Gastrocnemius medialis (tissue), 4 donors: ENCODE results near the gene NEK6. TPM values are rescaled to one million over a fixed set of nuclear protein-coding genes. Genes with fewer than 3 reads are reported as not detected.

Experiments used
- ATAC-seq, 2 donors: fragments of 150-250 bp; one replicate each; pipeline ENCODE4 v1.9.1; 2016
- DNase-seq, 2 donors: peaks; one replicate each; pipeline ENCODE4 v3.0.0-alpha.2; 2019
- H3K27ac ChIP-seq, 4 donors: fragments of 200-600 bp; sonication (generic); 1 replicate in 1 of 4; 2 replicates in 3 of 4; pipeline ENCODE4 v1.5.1; 2016 to 2018; ENCODE audit warnings: mild to moderate bottlenecking in 2 of 4, moderate library complexity in 1 of 4
- H3K27me3 ChIP-seq, 3 donors: fragments of 200-600 bp; sonication (generic) in 2 of 3; 1 replicate in 1 of 3; 2 replicates in 2 of 3; pipeline versions ENCODE4 v1.5.1 to v1.6.0; 2016 to 2019; ENCODE audit warnings: mild to moderate bottlenecking in 1 of 3, moderate library complexity in 1 of 3
- H3K36me3 ChIP-seq, 2 donors: fragments of 200-600 bp; sonication (generic) in 1 of 2; one replicate each; pipeline ENCODE4 v1.5.1; 2017 to 2018
- H3K4me1 ChIP-seq, 2 donors: fragments of 200-600 bp; sonication (generic) in 1 of 2; one replicate each; pipeline ENCODE4 v1.5.1; 2016 to 2017; ENCODE audit warnings: mild to moderate bottlenecking in 2 of 2
- H3K4me3 ChIP-seq, 4 donors: fragments of 200-600 bp; sonication (generic) in 3 of 4; 1 replicate in 1 of 4; 2 replicates in 3 of 4; pipeline ENCODE4 v1.5.1; 2016 to 2019; ENCODE audit warnings: mild to moderate bottlenecking in 2 of 4
- H3K9me3 ChIP-seq, 3 donors: fragments of 200-600 bp; sonication (generic) in 2 of 3; 1 replicate in 1 of 3; 2 replicates in 2 of 3; pipeline ENCODE4 v1.5.1; 2016 to 2019
- CTCF ChIP-seq, 5 experiments: fragments of 450-650 bp in 3 of 5; fragments of 200-600 bp in 2 of 5; sonication (generic) in 2 of 5; IDR thresholded peaks in 4 of 5; conservative IDR thresholded peaks in 1 of 5; 1 replicate in 4 of 5; 2 replicates in 1 of 5; pipeline ENCODE4 v1.5.1; 2016 to 2019; ENCODE audit warnings: antibody characterized with exemption in 5 of 5, mild to moderate bottlenecking in 3 of 5, moderate library complexity in 3 of 5
- POLR2A ChIP-seq, 2 donors: fragments of 450-650 bp; IDR thresholded peaks; one replicate each; pipeline ENCODE4 v1.6.1; 2017; ENCODE audit warnings: antibody characterized with exemption in 2 of 2, mild to moderate bottlenecking in 2 of 2, moderate library complexity in 2 of 2
- in situ Hi-C, 4 donors: fragments of 200-750 bp; cut with MboI; loops; one replicate each; pipeline versions ENCODE4 v1.15.0 to v1.8.0; 2017; ENCODE audit warnings: low sequenced_read_pairs in 4 of 4
- intact Hi-C: fragments of 100-400 bp; cut with DNase I; formaldehyde crosslinking; loops from one replicate; pipeline ENCODE4 v1.15.1; 2023; ENCODE audit warnings: low total_unique reads
- total RNA-seq, 4 donors: library from RNA; depleted of rRNA; stranded (reverse); fragments of >200 nt; gene quantifications; one replicate each; pipeline versions ENCODE4 v1.1.0 to v1.2.3, GENCODE V29; 2016

Gene NEK6
- total RNA-seq, 4 donors from 2014 or later, result 2.3 to 10.1 (median 3.5) TPM

DNA sequence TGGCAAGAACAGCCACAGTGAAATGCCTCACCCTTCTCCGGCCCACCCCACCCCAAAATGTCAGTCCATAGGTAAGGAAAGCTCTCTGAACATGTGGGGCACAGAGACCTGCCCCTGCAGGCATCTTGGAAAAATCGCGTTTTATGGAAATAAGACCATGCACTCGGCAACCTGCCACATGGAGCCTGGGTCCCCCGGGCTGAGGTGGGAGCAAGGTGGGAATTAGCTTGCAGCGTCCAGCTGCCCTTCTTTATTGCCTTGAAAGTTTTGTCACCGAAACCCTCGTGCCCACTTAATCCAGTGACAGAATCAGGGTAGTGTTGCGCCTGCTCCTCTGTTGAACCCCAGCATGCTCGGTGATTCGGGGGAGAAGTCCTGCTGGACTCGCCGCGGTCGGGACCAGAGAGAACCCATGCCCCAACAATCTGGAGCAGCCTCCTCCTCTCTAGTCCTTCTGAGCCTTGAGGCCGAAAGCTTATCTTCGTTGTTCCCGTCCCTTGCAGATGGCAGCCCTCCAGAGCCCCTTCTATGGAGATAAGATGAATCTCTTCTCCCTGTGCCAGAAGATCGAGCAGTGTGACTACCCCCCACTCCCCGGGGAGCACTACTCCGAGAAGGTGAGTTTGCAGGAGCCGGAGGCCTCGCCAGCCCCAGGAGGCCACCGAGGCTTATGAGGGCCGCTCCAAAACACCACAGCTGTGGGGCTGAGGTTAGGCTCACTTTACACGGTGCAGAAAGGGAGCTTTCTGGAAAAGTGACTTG lies 89.6 kb downstream of the NEK6 start:
- H3K9me3 ChIP-seq, result no peaks in the 10 kb centered on the region
- H3K4me3 ChIP-seq, result no peak overlapping the region
- peaks cover 0 to 40% of the 10 kb centered on the region in 2 donors for H3K36me3 ChIP-seq
- H3K4me1 ChIP-seq, result peaks cover 11 to 14% of the 10 kb centered on the region in 2 donors
- DNase-seq, result no peak
- in situ Hi-C loops, result no loop called here
- intact Hi-C loops, result no loop called here
- TF ChIP-seq CTCF (IDR thresholded peaks at IDR 0.05 in 4 of 5, conservative IDR thresholded peaks at IDR 0.05 in 1 of 5) (no peak), POLR2A (IDR thresholded peaks at IDR 0.05) (no peak)
- ATAC-seq, result no peak
- H3K27ac ChIP-seq, result no peak overlapping the region
- H3K27me3 ChIP-seq, result no peaks in the 10 kb centered on the region

DNA sequence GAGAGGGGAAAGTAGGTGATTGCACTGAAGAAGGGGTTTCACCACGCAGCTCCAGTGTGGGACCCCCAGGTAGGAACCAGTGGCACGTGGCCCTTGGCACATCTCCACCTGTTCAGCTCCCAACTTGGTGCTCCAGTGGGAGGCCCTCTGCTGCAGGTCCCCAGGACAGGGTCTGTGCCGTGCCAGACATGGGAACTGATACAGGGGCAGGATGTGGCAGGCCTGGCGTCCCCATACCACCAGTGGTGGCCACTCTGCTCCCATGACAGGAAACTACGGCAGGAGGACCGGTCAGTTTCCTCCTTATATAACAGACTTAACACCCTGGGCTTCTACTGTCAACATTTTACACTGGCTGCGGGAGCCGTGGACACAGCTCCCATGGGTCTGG lies 90.2 kb downstream of the NEK6 start:
- Histone ChIP-seq H3K9me3 (no peaks in the 10 kb centered on the region), H3K4me1 (peaks cover 6 to 8% of the 10 kb centered on the region in 2 donors), H3K36me3 (peaks cover 0 to 45% of the 10 kb centered on the region in 2 donors), H3K27me3 (no peaks in the 10 kb centered on the region), H3K27ac (no peak overlapping the region), H3K4me3 (no peak overlapping the region)
- intact Hi-C loops, result no loop called here
- in situ Hi-C loops, result no loop called here
- TF ChIP-seq CTCF (IDR thresholded peaks at IDR 0.05 in 4 of 5, conservative IDR thresholded peaks at IDR 0.05 in 1 of 5), result no peak
- TF ChIP-seq POLR2A (IDR thresholded peaks at IDR 0.05), result no peak
- ATAC-seq, result no peak
- no peak for DNase-seq

DNA sequence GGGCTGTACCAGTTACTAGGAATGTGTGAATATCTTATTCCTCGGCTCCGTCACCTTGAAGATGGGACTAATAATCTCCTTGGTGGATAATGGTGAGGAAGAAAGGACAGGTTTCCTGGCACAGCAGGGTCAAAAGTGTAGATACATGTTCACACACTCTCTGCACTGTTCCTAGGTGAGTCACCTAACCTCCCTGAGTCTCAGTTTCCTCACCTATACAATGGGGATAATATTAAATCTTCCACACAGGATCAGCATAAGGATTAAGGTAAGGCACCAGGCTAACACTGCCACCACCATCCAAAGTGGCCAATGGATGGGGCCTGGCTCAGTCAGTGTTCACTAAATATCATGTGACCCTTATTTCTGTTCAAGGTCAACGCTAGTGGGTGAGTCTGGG lies 90.6 kb downstream of the NEK6 start:
- Histone ChIP-seq H3K4me3 (no peak overlapping the region), H3K4me1 (peaks cover 4% of the 10 kb centered on the region in 2 donors), H3K27me3 (no peaks in the 10 kb centered on the region), H3K36me3 (peaks cover 0 to 49% of the 10 kb centered on the region in 2 donors), H3K9me3 (no peaks in the 10 kb centered on the region), H3K27ac (no peak overlapping the region)
- TF ChIP-seq CTCF (IDR thresholded peaks at IDR 0.05 in 4 of 5, conservative IDR thresholded peaks at IDR 0.05 in 1 of 5) (no peak), POLR2A (IDR thresholded peaks at IDR 0.05) (no peak)
- intact Hi-C loops, result no loop called here
- in situ Hi-C loops, result no loop called here
- ATAC-seq (no peak), DNase-seq (no peak)

DNA sequence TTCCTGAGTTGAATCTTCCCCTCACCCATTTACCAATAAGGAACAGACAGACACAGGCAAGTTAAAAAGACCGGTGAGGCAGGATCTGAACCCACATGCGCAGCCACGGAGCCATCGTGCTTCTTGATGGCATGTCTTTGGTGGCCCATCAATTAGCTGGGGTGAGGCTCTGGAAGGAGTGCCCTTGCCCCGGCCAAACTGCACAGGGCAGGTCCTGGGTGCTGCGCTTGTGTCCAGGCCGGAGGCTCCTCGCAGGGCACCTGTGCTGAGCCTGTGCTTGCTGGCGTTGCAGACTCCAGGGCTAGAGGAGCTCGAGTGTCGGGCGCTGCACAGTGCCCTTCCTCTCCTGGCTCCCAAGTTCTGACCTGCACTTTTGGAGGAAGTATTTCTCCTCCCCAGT lies 91.1 kb downstream of the NEK6 start:
- Histone ChIP-seq H3K4me3 (no peak overlapping the region), H3K36me3 (peaks cover 0 to 53% of the 10 kb centered on the region in 2 donors), H3K27ac (no peak overlapping the region), H3K27me3 (no peaks in the 10 kb centered on the region), H3K4me1 (no peaks in the 10 kb centered on the region), H3K9me3 (no peaks in the 10 kb centered on the region)
- in situ Hi-C loops (no loop called here), intact Hi-C loops (no loop called here)
- no peak for ATAC-seq
- DNase-seq, result no peak
- TF ChIP-seq CTCF (IDR thresholded peaks at IDR 0.05 in 4 of 5, conservative IDR thresholded peaks at IDR 0.05 in 1 of 5) (no peak), POLR2A (IDR thresholded peaks at IDR 0.05) (no peak)
